Ishikawa (cell line): ENCODE results near the gene NPLOC4.

Source experiments
- CEBPB ChIP-seq: IDR thresholded peaks from 2 replicates; pipeline ENCODE4 v1.6.1; 2012
- NFIC ChIP-seq: IDR thresholded peaks from 2 replicates; pipeline ENCODE4 v1.6.1; 2012
- RAD21 ChIP-seq: IDR thresholded peaks from 2 replicates; pipeline ENCODE4 v1.6.1; 2012; ENCODE audit warnings: low read depth
- TCF12 ChIP-seq: IDR thresholded peaks from 2 replicates; pipeline ENCODE4 v1.6.1; 2012; ENCODE audit warnings: low read depth
- YY1 ChIP-seq: IDR thresholded peaks from 2 replicates; pipeline ENCODE4 v1.6.1; 2012; ENCODE audit warnings: low read depth

DNA sequence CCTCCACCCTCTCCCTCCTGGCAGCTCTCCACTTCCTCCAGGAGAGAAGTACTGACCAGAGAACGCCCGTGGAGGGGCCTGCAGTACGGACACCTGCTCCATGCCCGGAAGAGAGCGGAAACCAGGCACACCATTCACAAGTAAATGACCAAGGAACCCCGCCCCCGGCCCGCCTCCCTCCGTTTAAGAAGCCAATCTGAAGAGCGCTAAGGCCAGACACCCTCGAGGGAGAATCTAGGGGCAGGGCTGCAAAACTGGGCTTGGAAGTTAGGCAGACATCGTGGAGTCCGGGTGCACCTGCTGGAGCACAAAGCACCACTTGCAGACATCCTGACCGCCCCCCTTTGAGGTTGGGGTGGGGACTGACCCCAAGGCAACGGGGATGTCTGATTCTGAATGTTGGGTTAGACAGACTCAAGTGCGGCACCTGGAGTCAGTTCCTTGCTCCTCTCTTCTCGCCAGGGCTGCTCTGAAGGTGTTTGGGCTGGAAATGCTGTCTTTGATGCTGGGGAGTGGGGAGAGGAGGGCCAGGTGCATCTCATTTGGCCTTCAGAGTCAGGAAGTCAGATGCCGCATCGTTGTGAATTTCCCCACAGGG is 83.8 kb downstream of the NPLOC4 start:
- TF ChIP-seq YY1 = no peak
- TF ChIP-seq TCF12 = no peak; the same call in 1 of the 2 replicates
- no peak for TF ChIP-seq CEBPB
- no peak for TF ChIP-seq RAD21
- TF ChIP-seq NFIC = no peak
